Stimulated activated CD8-positive, alpha-beta memory T cell treated with anti-CD3 and anti-CD28 coated beads, Interleukin-15, amount 100 ng/mL, for 4 hours (primary cell): Measurements from ENCODE around the gene DESI2.
A peak's percentile ranks its signal among the peaks of the same experiment; 100 is the strongest.

ENCODE experiments used
- DNase-seq, 2 donors: peaks; one replicate each; pipeline ENCODE4 v3.0.0-alpha.2; 2020; ENCODE audit warnings: low read depth in 2 of 2

Gene DESI2

DNA sequence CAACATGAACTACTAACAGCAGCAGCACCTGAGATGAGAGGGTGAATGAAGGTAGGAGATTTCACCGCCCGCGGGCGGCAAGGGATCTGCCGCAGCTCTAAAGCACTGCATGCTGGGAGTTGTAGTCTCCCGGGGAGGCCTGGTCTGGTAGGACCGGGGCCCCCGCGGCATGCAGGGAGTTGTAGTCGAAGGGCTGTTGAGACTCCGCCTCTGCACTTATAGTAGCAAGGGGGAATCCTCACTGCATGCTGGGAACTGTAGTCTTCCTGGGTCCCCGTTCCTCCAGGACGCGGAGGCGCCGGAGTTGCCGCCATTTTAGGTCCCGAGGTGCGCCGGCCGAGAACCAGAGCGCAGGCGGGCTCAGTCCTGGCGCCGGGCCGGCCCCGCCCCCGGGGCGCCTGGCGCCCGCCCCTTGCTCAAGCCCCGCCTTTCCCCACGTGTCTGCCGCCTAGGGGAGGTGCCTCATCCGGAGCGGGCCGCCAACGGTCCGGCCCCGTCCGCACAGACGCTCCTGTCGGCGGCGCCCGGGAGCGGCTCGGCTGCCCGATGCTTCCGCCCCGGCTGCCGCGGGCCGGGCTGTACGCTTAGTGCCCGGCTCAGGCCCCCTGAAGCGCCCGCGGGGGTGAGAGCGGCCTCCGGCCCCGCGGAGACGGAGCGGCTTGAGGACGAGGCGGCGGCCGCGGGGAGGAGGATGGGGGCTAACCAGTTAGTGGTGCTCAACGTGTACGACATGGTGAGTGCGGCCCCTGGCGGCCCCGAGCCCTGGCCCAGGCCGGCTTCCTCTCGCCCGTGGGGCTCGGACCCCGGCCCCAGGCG lies at the start of gene DESI2:
DESI2 (plus strand) TSS at position 504 of the 816 bp plus-strand sequence; CDS start at position 692, 188 bp downstream.
- peak; percentile 95 to 98 for DNase-seq

DNA sequence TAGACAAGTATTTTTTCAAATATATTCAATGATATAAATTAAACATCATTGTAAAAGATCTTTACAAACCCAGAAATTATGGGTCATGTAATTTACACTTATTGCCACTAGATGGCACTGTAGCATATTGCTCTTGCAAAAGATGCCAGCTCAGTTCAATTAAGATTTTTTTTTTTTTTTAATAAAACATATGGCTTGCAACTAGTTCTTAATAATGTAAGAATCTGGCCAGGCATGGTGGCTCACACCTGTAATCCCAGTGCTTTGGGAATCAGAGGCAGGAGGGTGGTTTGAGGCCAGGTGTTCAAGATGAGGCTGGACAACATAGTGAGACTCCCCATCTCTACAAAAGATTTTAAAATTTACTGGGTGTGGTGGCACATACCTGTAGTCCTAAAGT lies 49.4 kb upstream of the DESI2 start:
- no peak for DNase-seq

DNA sequence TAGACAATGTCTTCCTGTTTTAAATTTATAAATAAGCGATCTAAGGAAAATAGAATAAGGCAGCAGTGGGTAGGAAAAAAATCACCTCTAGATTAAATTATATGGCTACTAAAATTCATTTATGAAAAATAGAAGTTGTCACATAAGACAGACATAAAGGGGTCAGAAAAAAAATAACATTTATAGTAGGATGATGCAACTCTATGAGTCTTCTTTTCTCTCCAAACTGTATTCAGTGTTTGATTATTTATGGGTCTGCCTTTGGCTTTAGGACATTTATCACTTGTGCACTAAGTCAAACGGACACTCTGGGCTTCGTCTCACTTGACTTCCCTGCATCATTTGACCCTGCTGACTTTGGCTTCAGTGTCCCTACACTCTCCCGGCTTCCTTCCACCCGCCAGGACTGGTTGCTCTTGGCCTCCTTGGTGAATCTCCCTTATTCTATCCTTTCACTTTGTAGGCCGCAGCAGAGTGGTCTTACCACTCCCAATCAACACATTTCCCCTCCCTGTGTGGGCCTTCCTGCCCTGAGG lies 47.0 kb upstream of the DESI2 start:
- DNase-seq, result no peak

DNA sequence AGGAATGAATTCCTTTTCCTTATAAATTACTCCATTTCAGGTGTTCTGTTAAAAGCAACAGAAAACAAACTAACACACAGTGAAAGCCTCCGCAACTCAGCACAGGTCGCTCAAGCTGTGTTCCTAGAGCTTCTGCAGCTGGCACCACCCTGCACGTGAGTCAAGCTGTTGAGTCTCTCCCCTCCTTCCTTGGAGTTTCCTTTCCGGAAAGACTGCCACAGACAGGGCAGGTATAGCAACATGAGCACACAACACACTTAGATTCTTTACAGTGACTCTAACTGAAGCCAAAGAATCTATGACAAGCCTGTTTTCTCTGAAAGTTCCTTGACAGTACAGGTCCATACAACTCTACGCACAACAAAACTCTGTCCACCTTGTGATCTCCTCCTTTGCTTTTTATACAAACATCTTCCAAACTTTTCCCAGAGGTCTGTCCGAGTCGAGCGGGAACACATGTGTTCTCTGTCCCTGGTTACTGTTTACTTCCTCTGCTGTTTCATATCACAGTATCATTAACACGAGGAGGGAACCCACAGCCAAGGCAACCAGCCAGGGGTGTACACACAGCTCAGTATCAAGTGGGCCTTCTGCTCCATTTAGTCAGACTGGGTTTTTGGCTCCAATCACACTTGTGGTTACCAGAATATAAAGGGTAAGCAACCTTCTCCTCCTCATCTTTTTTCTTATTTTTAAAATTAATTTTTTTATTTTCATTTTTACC lies 38.7 kb upstream of the DESI2 start:
- no peak for DNase-seq

DNA sequence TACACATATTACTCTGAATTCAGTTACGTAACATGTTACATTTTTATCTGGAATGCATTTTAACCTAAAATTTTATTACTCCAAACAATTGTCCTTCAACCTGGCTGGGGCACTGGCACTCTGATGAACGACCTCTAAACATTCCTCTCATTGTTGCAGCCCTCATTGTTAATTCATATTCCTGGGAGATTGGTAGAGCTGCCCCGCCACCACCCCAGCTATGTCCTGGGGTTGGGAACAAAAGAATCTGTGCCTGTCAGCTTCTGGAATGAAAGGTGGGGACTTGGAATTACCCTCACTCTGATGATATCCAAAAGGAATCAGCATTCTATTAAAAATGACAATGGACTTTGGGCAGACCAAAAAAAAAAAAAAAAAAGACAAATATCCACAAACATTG lies 38.0 kb upstream of the DESI2 start:
- DNase-seq, result no peak

DNA sequence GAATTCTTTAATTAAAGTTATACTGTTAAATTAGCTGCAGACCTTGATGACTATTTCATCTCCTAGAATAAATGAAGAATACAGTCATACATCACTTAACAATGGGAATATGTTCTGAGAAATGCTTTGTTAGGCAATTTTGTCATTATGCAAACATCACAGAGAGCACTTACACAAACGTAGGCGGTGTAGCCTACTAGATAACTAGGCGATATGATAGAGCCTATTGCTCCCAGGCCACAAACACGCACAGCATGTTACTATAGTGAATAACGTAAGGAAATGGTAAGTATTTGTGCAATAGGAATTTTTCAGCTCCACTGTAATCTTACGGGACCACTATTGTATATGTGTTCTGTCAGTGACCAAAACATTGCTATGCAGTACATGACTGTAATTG lies 37.6 kb upstream of the DESI2 start:
- DNase-seq, result no peak

DNA sequence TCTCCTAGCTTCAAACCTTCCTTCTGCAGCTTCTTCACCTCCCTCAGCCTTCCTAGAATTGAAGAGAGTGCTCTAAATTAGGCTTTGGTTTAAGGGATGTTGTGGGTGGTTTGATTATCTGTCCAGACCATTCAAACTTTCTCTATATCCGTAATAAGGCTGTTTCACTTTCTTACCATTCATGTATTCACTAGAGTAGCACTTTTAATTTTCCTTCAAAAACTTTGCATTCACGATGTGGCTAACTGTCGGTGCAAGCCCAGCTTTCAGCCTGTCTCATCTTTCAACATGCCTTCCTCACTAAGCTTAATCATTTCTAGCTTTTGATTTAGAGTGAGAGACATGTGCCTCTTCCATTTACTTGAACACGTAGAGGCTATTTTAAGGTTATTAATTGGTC lies 26.2 kb upstream of the DESI2 start:
- DNase-seq, result no peak

DNA sequence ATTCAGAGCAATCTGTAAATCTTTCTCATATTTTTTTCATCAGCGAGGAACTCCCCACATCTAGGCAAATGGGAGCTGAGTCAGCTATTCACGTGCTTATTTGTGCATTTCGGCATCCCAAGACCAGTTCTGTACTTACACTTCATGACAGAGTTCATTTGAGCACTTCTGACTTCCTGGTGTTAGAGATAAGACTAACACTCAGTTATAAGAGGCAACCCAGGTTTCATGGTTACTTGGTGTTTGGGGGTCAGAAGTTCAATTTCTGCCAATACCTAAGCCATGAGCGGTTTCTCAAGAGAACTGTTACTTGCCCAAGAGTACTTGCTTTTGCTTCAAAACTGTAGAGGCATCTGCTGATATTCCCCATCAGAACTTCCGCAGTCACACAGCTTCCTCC lies 24.1 kb upstream of the DESI2 start:
- DNase-seq, result no peak

DNA sequence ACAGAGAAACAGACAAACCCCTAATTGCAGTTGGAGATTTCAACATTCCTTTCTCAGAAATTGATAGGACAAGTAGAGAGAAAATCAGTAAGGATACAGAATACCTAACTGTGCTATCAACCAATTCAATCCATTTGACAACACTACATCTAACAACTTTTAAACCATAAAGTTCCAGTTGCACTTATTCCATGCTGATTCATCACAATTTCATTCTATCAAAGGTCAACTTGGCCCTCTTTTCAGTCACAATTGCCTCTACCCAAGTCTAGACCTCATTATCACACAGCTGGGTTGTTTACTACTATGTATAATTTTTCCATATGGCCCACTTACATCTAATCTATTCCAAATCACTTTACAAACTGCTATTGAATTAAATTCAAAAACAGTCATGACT lies 19.8 kb upstream of the DESI2 start:
- DNase-seq, result no peak

DNA sequence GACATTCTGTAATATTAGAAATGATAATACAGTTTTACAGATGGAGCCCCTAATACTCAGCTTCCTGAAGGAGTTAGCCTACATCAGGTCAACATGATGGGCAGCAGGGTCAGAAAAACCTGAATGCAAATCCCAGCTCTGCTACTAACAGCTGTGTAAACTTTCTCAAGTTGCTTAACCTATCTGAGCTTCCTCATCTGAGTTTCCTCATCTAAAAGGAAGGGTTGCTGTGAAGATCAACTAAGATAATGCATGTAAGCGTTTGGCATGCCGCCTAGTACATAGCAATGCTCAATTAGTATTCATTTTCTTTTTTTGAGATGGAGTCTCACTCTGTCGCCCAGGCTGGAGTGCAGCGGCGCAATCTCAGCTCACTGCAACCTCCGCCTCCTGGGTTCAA lies 18.4 kb upstream of the DESI2 start:
- no peak for DNase-seq

DNA sequence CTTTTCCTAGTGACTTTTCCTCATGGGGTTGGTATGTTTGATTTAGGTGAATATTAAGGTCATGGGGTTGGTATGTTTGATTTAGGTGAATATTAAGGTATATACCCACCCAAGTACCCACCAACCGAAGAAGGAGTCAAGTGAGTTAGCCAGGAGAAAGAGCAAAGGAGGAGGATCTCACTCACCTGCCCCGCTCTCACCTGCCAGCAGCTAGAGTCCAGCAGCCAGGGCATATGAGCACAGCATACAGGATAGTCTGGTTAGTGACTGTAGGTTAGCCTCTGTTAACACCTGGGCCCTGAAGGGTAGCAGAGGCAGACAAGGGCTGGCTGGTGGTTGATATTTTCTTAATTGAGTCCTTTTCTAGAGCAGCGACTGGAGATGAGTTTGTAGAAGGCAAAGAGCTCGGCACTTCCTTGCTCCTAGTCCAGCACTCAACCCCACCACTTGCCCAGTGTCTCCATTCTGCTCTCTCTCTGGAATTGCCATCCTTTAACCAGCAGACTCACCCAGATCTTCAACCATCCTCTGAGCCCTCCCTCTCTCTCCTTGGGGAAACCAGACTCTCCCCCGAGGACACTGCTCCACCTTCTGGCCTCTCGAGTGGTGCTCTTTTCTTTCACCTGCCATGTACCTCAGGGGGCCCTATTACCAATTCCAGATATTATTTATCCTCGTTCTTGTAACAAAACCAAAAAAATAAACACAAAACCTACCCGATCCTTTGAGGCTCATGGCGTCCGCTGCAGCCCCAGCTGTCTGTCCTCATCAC lies 16.3 kb upstream of the DESI2 start:
- no peak for DNase-seq

DNA sequence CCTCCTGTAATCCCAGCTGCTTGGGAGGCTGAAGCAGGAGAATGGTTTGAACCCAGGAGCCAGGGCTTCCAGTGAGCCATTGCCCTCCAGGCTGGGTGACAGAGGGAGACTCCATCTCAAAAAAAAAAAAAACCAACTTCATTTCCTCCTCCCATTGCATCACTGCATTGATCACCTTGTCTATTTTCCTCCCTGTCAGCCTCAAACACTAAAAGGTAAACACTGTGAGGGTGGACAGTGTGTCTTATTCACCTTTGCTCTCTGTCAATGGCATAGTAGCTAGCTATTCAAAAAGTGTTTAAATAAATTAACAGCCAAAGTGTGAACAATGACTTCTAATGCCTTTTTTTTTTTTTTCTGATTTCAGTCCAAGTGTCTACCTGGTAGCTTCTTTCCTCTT lies 13.4 kb upstream of the DESI2 start:
- DNase-seq, result no peak

DNA sequence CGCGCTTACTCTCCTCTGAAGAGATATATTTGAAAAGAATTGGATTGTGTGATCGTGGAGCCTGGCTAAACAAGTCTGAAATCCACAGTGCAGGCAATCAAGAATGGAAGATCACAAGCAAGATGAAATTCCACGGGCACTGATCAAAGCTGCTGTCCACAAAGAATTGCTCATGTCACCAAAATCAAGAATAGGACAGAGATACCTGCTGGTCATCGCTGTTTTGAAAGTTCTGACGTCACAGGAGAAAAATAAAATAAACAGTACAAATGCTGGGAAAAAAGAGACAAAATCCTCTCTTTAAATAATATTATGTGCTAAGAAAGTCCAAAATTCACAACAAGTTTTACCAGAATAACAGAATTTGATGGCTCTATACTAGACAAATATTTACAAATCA lies 12.0 kb upstream of the DESI2 start:
- no peak for DNase-seq

DNA sequence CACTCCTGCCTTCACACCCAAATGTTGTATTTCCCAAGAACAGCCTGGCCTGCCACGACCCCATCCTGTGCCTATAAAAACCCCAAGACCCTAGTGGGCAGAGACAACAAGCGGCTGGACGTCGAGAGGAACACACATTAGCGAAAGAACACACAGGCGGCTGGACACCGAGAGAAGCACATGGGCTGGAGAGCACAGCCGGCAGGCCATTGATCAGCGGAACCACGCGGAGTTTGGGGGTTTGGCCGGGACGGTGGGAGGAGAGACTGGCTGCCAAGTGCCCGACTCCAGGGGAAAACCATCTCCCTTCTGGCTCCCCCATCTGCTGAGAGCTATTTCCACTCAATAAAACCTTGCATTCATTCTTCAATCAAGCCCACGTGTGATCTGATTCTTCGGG lies 10.4 kb upstream of the DESI2 start:
- no peak for DNase-seq

DNA sequence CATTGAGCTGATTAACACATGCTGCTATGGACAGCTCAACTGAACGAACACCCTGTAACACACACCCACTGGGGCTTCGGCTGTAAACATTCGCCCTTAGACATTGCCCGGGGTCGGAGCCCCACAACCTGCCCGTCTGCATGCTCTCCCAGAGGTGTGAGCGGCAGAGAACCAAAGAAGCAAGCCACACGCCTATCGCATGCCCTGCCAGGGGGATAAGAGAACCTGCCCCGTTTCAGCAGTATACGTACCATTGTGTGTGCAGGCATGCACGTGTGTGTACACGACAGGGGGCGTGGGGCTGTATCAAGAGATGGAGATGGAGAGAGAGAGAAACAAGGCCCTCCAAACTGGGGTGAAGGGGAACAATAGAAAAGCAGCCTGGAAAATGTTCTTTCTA lies 9.9 kb upstream of the DESI2 start:
- DNase-seq, result no peak

DNA sequence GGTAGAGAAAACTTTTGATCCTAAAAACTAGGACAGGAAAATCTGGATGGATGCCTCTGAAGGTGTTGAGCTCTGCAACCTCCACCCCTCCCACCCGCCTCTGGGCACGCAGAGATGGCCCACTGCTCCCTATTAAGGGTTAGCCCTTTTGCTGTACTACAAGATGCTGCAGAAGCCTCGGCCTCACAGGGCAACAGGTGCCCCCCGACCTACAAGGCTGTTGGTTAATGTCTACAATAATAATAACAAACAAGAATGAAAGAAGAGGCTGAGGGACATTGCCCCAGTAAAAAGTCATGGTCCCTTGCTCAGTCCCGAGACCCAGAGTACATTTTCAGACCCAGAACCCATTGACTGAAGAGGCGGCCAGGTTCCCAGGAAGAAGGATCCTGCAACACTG lies 7.5 kb upstream of the DESI2 start:
- no peak for DNase-seq

DNA sequence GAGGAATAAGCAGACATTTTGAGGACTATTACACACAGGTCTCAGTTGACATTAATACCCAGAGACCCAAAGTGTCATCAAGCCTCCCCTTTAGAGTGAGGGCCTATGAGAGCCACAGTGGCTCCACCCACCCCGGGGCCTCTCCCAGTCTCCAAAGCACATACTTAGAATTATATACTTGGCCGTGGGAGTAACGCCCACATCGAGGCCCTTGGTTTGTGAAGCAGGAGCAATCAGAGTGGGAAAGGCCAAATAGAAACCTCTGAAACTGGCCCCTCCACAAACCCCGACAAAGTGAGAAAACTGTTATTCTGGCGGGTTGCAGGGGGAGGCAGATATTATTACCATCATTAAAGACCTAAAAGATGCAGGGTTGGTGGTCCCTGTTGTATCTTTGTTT lies 7.0 kb upstream of the DESI2 start:
- no peak for DNase-seq

DNA sequence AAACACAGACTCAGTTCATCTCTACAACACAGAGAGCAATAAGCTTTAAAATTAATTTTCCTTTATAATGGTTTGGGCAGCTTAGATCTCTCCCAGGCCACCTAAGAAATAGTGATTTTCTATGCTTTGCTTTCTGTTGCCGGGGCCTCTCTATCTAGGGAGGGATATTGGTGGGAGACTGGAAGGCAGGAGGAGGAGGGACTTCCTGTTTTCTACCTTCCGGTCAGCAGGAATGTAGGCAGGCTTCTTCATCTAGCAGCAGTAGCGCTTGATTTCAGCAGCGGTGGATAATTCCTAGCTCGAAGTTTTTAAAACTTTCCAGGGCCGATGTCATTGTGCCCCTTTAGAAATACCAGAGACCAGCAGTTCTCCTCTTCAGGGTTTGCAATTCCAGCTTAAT lies 5.1 kb upstream of the DESI2 start:
- DNase-seq, result no peak

DNA sequence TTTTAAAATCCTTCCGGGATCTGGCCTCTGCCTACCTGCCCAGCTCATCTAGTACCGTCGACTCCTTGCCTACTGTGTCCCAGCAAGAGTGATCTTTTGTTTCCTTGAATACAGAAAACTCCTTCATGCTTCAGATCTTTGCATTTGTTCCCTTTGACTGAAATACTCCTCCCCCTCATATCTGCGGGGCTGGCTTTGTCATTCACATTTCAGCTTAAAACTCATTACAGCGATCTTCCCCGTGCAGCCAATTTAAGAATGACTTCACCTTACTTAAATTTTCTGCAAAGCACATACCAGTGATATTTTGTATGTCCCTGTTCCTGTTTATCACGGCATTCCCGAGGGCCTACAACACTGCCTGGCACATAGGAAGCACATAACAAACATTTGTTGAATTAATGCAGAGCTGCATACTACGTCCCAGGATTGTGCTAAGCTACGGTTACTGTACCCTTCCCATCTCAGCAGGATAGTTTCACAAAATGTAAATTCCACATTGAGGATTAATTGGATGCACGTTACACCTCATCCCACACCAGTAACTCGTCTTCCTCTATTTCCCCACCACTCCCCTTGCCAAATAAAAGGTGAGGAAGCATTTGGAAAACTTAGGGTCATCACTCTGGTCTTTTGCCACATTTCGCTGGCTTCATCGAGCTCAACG lies 837 bp upstream of the DESI2 start:
- no peak for DNase-seq

DNA sequence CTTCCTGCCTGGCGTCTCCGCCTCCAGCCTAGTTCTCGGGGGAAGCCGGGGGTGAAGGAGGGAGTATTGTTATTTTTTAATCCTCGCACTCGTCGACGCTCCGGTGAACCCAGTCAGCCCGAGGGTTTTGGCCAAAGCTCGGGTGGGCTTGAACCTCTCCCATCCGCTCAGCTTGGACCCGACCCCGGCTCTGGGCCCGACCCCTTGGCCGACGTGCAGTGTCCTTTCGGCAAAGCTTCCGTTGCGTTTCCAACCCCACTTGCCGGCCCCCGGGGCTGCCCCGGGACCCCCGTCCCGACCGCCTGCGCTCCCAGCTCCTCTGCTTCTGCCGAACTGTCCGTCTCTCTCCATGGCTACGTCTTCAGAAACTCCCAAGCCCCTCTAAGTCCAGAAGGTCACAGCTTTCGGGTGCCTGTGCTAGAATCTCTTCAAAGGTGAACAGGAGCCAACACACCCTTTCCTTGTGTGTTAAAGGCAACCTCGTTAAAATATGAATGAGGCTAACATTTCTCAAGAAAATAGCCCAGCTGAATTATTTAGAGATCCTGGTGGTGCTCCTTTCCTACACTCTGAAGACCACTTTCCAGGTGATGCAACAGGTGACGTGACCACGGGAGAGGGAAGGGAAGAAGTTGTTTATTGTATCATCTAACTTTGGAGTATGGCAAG lies 647 bp downstream of the DESI2 start:
- no peak for DNase-seq
